ENCODE results near the gene CACNB2. TPM values are rescaled to one million over a fixed set of nuclear protein-coding genes. Genes with fewer than 3 reads are reported as not detected.

CACNB2 gene
- polyA plus RNA-seq (2012; ENCODE audit: missing spikeins), result 1.5 TPM

GRCh38 chr10:18140149-18140956 is at the start of gene CACNB2:
Gene CACNB2, plus strand, starts transcription at chr10:18140424.
- FAIRE-seq, result no peak
- DNase-seq (ENCODE audit: insufficient read length), result no peak
- no peak for TF ChIP-seq TAF1 (IDR thresholded peaks at IDR 0.05; ENCODE audit: borderline replicate concordance, low read depth, low read length)
- no peak for TF ChIP-seq POLR2A (IDR thresholded peaks at IDR 0.05; ENCODE audit: low read depth, low read length)
- TF ChIP-seq POLR2AphosphoS5 (IDR thresholded peaks at IDR 0.05; ENCODE audit: low read depth, low read length), result no peak

- TF ChIP-seq POLR2A (IDR thresholded peaks at IDR 0.05; ENCODE audit: low read depth, low read length) (no peak), POLR2AphosphoS5 (IDR thresholded peaks at IDR 0.05; ENCODE audit: low read depth, low read length) (no peak), TAF1 (IDR thresholded peaks at IDR 0.05; ENCODE audit: borderline replicate concordance, low read depth, low read length) (no peak)
- DNase-seq (ENCODE audit: insufficient read length) (no peak), FAIRE-seq (no peak)
These were observed 45.9 kb upstream of the CACNB2 start for GRCh38 chr10:18094332-18094731.

GRCh38 chr10:18094793-18095192 is 45.4 kb upstream of the CACNB2 start:
- TF ChIP-seq POLR2A (IDR thresholded peaks at IDR 0.05; ENCODE audit: low read depth, low read length) (no peak), POLR2AphosphoS5 (IDR thresholded peaks at IDR 0.05; ENCODE audit: low read depth, low read length) (no peak), TAF1 (IDR thresholded peaks at IDR 0.05; ENCODE audit: borderline replicate concordance, low read depth, low read length) (no peak)
- DNase-seq (ENCODE audit: insufficient read length) (no peak), FAIRE-seq (no peak)

GRCh38 chr10:18097524-18097923 is 42.7 kb upstream of the CACNB2 start:
- DNase-seq (ENCODE audit: insufficient read length), result no peak
- TF ChIP-seq POLR2AphosphoS5 (IDR thresholded peaks at IDR 0.05; ENCODE audit: low read depth, low read length) (no peak), POLR2A (IDR thresholded peaks at IDR 0.05; ENCODE audit: low read depth, low read length) (no peak), TAF1 (IDR thresholded peaks at IDR 0.05; ENCODE audit: borderline replicate concordance, low read depth, low read length) (no peak)
- FAIRE-seq, result no peak

GRCh38 chr10:18098201-18098600 is 42.0 kb upstream of the CACNB2 start:
- FAIRE-seq, result no peak
- no peak for DNase-seq (ENCODE audit: insufficient read length)
- no peak for TF ChIP-seq TAF1 (IDR thresholded peaks at IDR 0.05; ENCODE audit: borderline replicate concordance, low read depth, low read length)
- TF ChIP-seq POLR2A (IDR thresholded peaks at IDR 0.05; ENCODE audit: low read depth, low read length), result no peak
- TF ChIP-seq POLR2AphosphoS5 (IDR thresholded peaks at IDR 0.05; ENCODE audit: low read depth, low read length), result no peak

GRCh38 chr10:18099415-18099814 is 40.8 kb upstream of the CACNB2 start:
- DNase-seq (ENCODE audit: insufficient read length) (no peak), FAIRE-seq (no peak)
- TF ChIP-seq TAF1 (IDR thresholded peaks at IDR 0.05; ENCODE audit: borderline replicate concordance, low read depth, low read length), result no peak
- TF ChIP-seq POLR2AphosphoS5 (IDR thresholded peaks at IDR 0.05; ENCODE audit: low read depth, low read length), result no peak
- no peak for TF ChIP-seq POLR2A (IDR thresholded peaks at IDR 0.05; ENCODE audit: low read depth, low read length)

- TF ChIP-seq TAF1 (IDR thresholded peaks at IDR 0.05; ENCODE audit: borderline replicate concordance, low read depth, low read length), result no peak
- TF ChIP-seq POLR2A (IDR thresholded peaks at IDR 0.05; ENCODE audit: low read depth, low read length), result no peak
- TF ChIP-seq POLR2AphosphoS5 (IDR thresholded peaks at IDR 0.05; ENCODE audit: low read depth, low read length), result no peak
- no peak for DNase-seq (ENCODE audit: insufficient read length)
- no peak for FAIRE-seq
These were observed 39.6 kb upstream of the CACNB2 start for GRCh38 chr10:18100669-18101068.

GRCh38 chr10:18102404-18102803 is 37.8 kb upstream of the CACNB2 start:
- DNase-seq (ENCODE audit: insufficient read length) (no peak), FAIRE-seq (no peak)
- no peak for TF ChIP-seq TAF1 (IDR thresholded peaks at IDR 0.05; ENCODE audit: borderline replicate concordance, low read depth, low read length)
- TF ChIP-seq POLR2A (IDR thresholded peaks at IDR 0.05; ENCODE audit: low read depth, low read length), result no peak
- TF ChIP-seq POLR2AphosphoS5 (IDR thresholded peaks at IDR 0.05; ENCODE audit: low read depth, low read length), result no peak

GRCh38 chr10:18104223-18104872 is 35.9 kb upstream of the CACNB2 start:
- TF ChIP-seq POLR2AphosphoS5 (IDR thresholded peaks at IDR 0.05; ENCODE audit: low read depth, low read length) (no peak), POLR2A (IDR thresholded peaks at IDR 0.05; ENCODE audit: low read depth, low read length) (no peak), TAF1 (IDR thresholded peaks at IDR 0.05; ENCODE audit: borderline replicate concordance, low read depth, low read length) (no peak)
- DNase-seq (ENCODE audit: insufficient read length), result no peak
- no peak for FAIRE-seq

- TF ChIP-seq POLR2A (IDR thresholded peaks at IDR 0.05; ENCODE audit: low read depth, low read length) (no peak), TAF1 (IDR thresholded peaks at IDR 0.05; ENCODE audit: borderline replicate concordance, low read depth, low read length) (no peak), POLR2AphosphoS5 (IDR thresholded peaks at IDR 0.05; ENCODE audit: low read depth, low read length) (no peak)
- FAIRE-seq (no peak), DNase-seq (ENCODE audit: insufficient read length) (no peak)
These were observed 30.8 kb upstream of the CACNB2 start for GRCh38 chr10:18109341-18109870.

- DNase-seq (ENCODE audit: insufficient read length) (no peak), FAIRE-seq (no peak)
- no peak for TF ChIP-seq POLR2AphosphoS5 (IDR thresholded peaks at IDR 0.05; ENCODE audit: low read depth, low read length)
- TF ChIP-seq TAF1 (IDR thresholded peaks at IDR 0.05; ENCODE audit: borderline replicate concordance, low read depth, low read length), result no peak
- no peak for TF ChIP-seq POLR2A (IDR thresholded peaks at IDR 0.05; ENCODE audit: low read depth, low read length)
These were observed 26.3 kb upstream of the CACNB2 start for GRCh38 chr10:18113881-18114280.
